Activated T-helper 1 cell treated with anti-CD3 and anti-CD28 coated beads, Interleukin-2, amount 50 U/mL, for 16 hours (primary cell): ENCODE data around the gene LHX3.

Experiments used
- DNase-seq, 2 donors: peaks; one replicate each; pipeline ENCODE4 v3.0.0-alpha.2; 2020; ENCODE audit warnings: low read depth in 1 of 2, low spot score in 1 of 2

The LHX3 gene

GRCh38 chr9:136179101-136179616 is 25.8 kb downstream of the LHX3 start:
- no peak for DNase-seq

- no peak for DNase-seq
These were observed 26.2 kb downstream of the LHX3 start for GRCh38 chr9:136178773-136179075.

- no peak for DNase-seq
These were observed 26.7 kb downstream of the LHX3 start for GRCh38 chr9:136178061-136178772.

- DNase-seq, result no peak
These were observed 27.7 kb downstream of the LHX3 start for GRCh38 chr9:136177224-136177623.

GRCh38 chr9:136175616-136176197 is 29.2 kb downstream of the LHX3 start:
- no peak for DNase-seq

GRCh38 chr9:136174779-136175615 is 29.9 kb downstream of the LHX3 start:
- DNase-seq, result no peak

- no peak for DNase-seq
These were observed 31.2 kb downstream of the LHX3 start for GRCh38 chr9:136173648-136174290.

GRCh38 chr9:136172412-136173079 is 32.4 kb downstream of the LHX3 start:
- DNase-seq, result no peak

- DNase-seq, result no peak
These were observed 33.0 kb downstream of the LHX3 start for GRCh38 chr9:136171801-136172411.

- DNase-seq, result no peak
These were observed 33.7 kb downstream of the LHX3 start for GRCh38 chr9:136171009-136171800.

GRCh38 chr9:136170006-136170901 is 34.7 kb downstream of the LHX3 start:
- DNase-seq, result peak; percentile 9 to 28

- DNase-seq, result no peak
These were observed 35.4 kb downstream of the LHX3 start for GRCh38 chr9:136169495-136169894.

- no peak for DNase-seq
These were observed 41.6 kb downstream of the LHX3 start for GRCh38 chr9:136163248-136163850.

- no peak for DNase-seq
These were observed 43.8 kb downstream of the LHX3 start for GRCh38 chr9:136160995-136161610.

- DNase-seq, result no peak
These were observed 44.5 kb downstream of the LHX3 start for GRCh38 chr9:136160381-136160841.

GRCh38 chr9:136159851-136160250 is 45.1 kb downstream of the LHX3 start:
- no peak for DNase-seq

GRCh38 chr9:136157477-136158265 is 47.3 kb downstream of the LHX3 start:
- DNase-seq, result no peak
